COR-L47 (cell line): ENCODE results near the gene MAGEA6.
"Not testable (repeated sequence)": the region's sequence is repeated elsewhere in the genome, so short reads cannot be mapped to it uniquely, and the experiment has no call there.

ENCODE experiments used
- DNase-seq: peaks from one replicate; lab custom pipeline; 2025; lab: John Stamatoyannopoulos, UW

MAGEA6 gene

GRCh38 chrX:152769549-152770289, at the start of gene MAGEA6:
MAGEA6 (minus strand) TSS chrX:152769689; CDS start chrX:152767650, 2,039 bp downstream.
- not testable (repeated sequence) for DNase-seq

- DNase-seq: no peak
Observed at GRCh38 chrX:152819266-152819665, 49.8 kb upstream of the MAGEA6 start.

GRCh38 chrX:152818356-152818755, 48.9 kb upstream of the MAGEA6 start:
- DNase-seq: no peak

- DNase-seq: peak; percentile 2
Observed at GRCh38 chrX:152817078-152817764, 47.7 kb upstream of the MAGEA6 start.

GRCh38 chrX:152814048-152814447, 44.6 kb upstream of the MAGEA6 start:
- no peak for DNase-seq

GRCh38 chrX:152813206-152813605, 43.7 kb upstream of the MAGEA6 start:
- no peak for DNase-seq

- peak; percentile 2 for DNase-seq
Observed at GRCh38 chrX:152810403-152810802, 40.9 kb upstream of the MAGEA6 start.

GRCh38 chrX:152806035-152806434, 36.5 kb upstream of the MAGEA6 start:
- no peak for DNase-seq

- DNase-seq: no peak
Observed at GRCh38 chrX:152798945-152799344, 29.5 kb upstream of the MAGEA6 start.

- DNase-seq: not testable (repeated sequence)
Observed at GRCh38 chrX:152787062-152787461, 17.6 kb upstream of the MAGEA6 start.

GRCh38 chrX:152766562-152766961, 2.9 kb downstream of the MAGEA6 start:
- not testable (repeated sequence) for DNase-seq

GRCh38 chrX:152761582-152761981, 7.9 kb downstream of the MAGEA6 start:
- DNase-seq: not testable (repeated sequence)

- not testable (repeated sequence) for DNase-seq
Observed at GRCh38 chrX:152759544-152759943, 9.9 kb downstream of the MAGEA6 start.

GRCh38 chrX:152758918-152759317, 10.6 kb downstream of the MAGEA6 start, which contains the start of gene CSAG3:
CSAG3 (plus strand) TSS chrX:152759218.
- DNase-seq: not testable (repeated sequence)

- DNase-seq: not testable (repeated sequence)
Observed at GRCh38 chrX:152754871-152755270, 14.6 kb downstream of the MAGEA6 start.

- DNase-seq: not testable (repeated sequence)
Observed at GRCh38 chrX:152753686-152754650, 15.5 kb downstream of the MAGEA6 start, which contains the start of gene MAGEA2. MAGEA2 (minus strand) TSS chrX:152753842; CDS start chrX:152751363, 2,479 bp downstream.

GRCh38 chrX:152738560-152738959, 30.9 kb downstream of the MAGEA6 start:
- no peak for DNase-seq

- DNase-seq: not testable (repeated sequence)
Observed at GRCh38 chrX:152736528-152736927, 33.0 kb downstream of the MAGEA6 start.

GRCh38 chrX:152735860-152736511, 33.5 kb downstream of the MAGEA6 start:
- DNase-seq: no peak

GRCh38 chrX:152735101-152735500, 34.4 kb downstream of the MAGEA6 start:
- no peak for DNase-seq

GRCh38 chrX:152734143-152734858, 35.2 kb downstream of the MAGEA6 start:
- not testable (repeated sequence) for DNase-seq
